ENCODE results near the gene PQBP1. TPM values are rescaled to one million over a fixed set of nuclear protein-coding genes. Genes with fewer than 3 reads are reported as not detected.

PQBP1 gene
- total RNA-seq, 4 donors from 2014 or later, result 47.8 to 79.8 (median 69.4) TPM

GRCh38 chrX:48924270-48924669 is 26.5 kb downstream of the PQBP1 start:
- Histone ChIP-seq H3K36me3 (peaks cover 0 to 63% of the 10 kb centered on the region in 2 donors), H3K27ac (no peak overlapping the region), H3K4me1 (peaks cover 0 to 10% (median 0%) of the 10 kb centered on the region in 3 donors), H3K9me3 (no peaks in the 10 kb centered on the region), H3K27me3 (no peaks in the 10 kb centered on the region), H3K4me3 (no peak overlapping the region)
- no peak for TF ChIP-seq POLR2A (IDR thresholded peaks at IDR 0.05)
- TF ChIP-seq EP300 (IDR thresholded peaks at IDR 0.05), result no peak
- no peak for TF ChIP-seq POLR2AphosphoS5 (IDR thresholded peaks at IDR 0.05)
- TF ChIP-seq CTCF (IDR thresholded peaks at IDR 0.05), result no peak
- no peak for ATAC-seq
- 70 to 75% methylated on average over 2 of the region's 5 CpGs for WGBS, 2 donors (ENCODE audit: low coverage in 1 of 2)

- Histone ChIP-seq H3K4me1 (no peaks in the 10 kb centered on the region), H3K27ac (no peak overlapping the region), H3K4me3 (no peak overlapping the region), H3K27me3 (no peaks in the 10 kb centered on the region), H3K9me3 (no peaks in the 10 kb centered on the region), H3K36me3 (peaks cover 0 to 88% of the 10 kb centered on the region in 2 donors)
- TF ChIP-seq CTCF (IDR thresholded peaks at IDR 0.05), result no peak
- ATAC-seq, result no peak
- 42 to 54% methylated on average over 1 to 2 of the region's 5 CpGs for WGBS, 2 donors (ENCODE audit: low coverage in 1 of 2)
These were observed 29.4 kb downstream of the PQBP1 start for GRCh38 chrX:48927123-48927522.

- Histone ChIP-seq H3K27ac (no peak overlapping the region), H3K27me3 (no peaks in the 10 kb centered on the region), H3K4me1 (no peaks in the 10 kb centered on the region), H3K9me3 (no peaks in the 10 kb centered on the region), H3K4me3 (no peak overlapping the region), H3K36me3 (peaks cover 0 to 88% of the 10 kb centered on the region in 2 donors)
- no peak for ATAC-seq
- WGBS, 2 donors (ENCODE audit: low coverage in 1 of 2), result 63 to 80% methylated on average over 1 to 2 of the region's 2 CpGs
- TF ChIP-seq EP300 (IDR thresholded peaks at IDR 0.05) (no peak), POLR2AphosphoS5 (IDR thresholded peaks at IDR 0.05) (no peak), POLR2A (IDR thresholded peaks at IDR 0.05) (no peak), CTCF (IDR thresholded peaks at IDR 0.05) (no peak)
These were observed 30.1 kb downstream of the PQBP1 start for GRCh38 chrX:48927736-48928382.

- TF ChIP-seq POLR2AphosphoS5 (IDR thresholded peaks at IDR 0.05) (no peak), CTCF (IDR thresholded peaks at IDR 0.05) (no peak), POLR2A (IDR thresholded peaks at IDR 0.05) (no peak), EP300 (IDR thresholded peaks at IDR 0.05) (no peak)
- H3K27me3 ChIP-seq, result no peaks in the 10 kb centered on the region
- ATAC-seq, result no peak
- H3K9me3 ChIP-seq, result no peaks in the 10 kb centered on the region
- H3K27ac ChIP-seq, result no peak overlapping the region
- no peak overlapping the region for H3K4me3 ChIP-seq
- H3K36me3 ChIP-seq, result peaks cover 0 to 63% of the 10 kb centered on the region in 2 donors
- WGBS, 2 donors (ENCODE audit: low coverage in 1 of 2), result 67 to 89% methylated on average over 1 to 2 of the region's 2 CpGs
- H3K4me1 ChIP-seq, result peaks cover 0 to 23% (median 0%) of the 10 kb centered on the region in 3 donors
These were observed 36.0 kb downstream of the PQBP1 start for GRCh38 chrX:48933757-48934156.

GRCh38 chrX:48934581-48935300 is 37.0 kb downstream of the PQBP1 start:
- H3K9me3 ChIP-seq, result no peaks in the 10 kb centered on the region
- peaks cover 0 to 57% of the 10 kb centered on the region in 2 donors for H3K36me3 ChIP-seq
- H3K4me3 ChIP-seq, result no peak overlapping the region
- no peak for ATAC-seq
- TF ChIP-seq POLR2AphosphoS5 (IDR thresholded peaks at IDR 0.05), result no peak
- WGBS, 2 donors (ENCODE audit: low coverage in 1 of 2), result 57% methylated on average over 1 of the region's 7 CpGs; no CpG with 5 or more reads in 1 of the 2 donors
- H3K27ac ChIP-seq, result no peak overlapping the region
- H3K27me3 ChIP-seq, result no peaks in the 10 kb centered on the region
- H3K4me1 ChIP-seq, result peaks cover 0 to 27% (median 0%) of the 10 kb centered on the region in 3 donors

Measured in gastroesophageal sphincter (tissue), 4 donors.